ENCODE results near the gene SPOCK1.

The SPOCK1 gene

DNA sequence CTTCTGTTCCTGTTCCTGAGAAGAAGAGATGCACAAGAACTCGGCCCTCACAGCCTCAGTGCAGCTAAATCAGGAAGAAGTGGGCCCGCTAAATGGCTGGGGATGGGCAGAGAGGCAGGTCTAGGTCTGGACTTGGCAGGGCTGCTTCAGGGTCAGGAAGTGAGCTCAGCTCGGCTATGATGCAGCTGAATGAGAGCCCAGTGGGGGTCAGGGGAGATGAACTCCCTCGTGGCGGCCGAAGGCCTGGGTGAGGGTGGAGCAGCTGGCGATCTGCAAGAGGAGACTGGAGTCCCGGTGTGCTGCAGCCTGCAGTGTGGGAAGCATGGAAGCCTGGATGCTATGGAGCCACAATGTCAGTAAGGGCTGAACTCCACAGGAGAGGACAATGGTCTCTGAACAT lies 466.2 kb downstream of the SPOCK1 start:
- 69% methylated on average over 8 of the region's 8 CpGs for WGBS
- H2AK5ac ChIP-seq (ENCODE audit: low read length, severe bottlenecking), result no peak overlapping the region

DNA sequence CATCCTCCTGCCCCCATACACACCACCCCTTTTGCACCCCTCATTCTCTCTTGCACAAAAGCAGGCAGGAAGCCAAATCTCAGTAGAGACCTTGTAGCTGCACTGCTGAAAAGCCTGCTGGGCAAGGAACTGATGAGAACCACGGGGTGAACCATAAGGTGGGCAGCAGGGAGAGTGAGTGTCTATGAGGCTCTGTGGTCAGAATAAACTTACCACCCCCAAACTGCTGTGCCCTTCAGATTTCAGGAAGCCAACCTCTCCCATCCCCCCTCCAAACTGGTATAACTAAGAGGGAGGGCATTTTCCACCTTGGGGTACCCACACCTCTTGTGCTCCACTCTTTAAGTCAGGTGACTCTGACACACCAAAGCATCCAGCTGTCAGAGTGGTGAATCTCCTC lies 471.4 kb downstream of the SPOCK1 start:
- Histone ChIP-seq H3K4me1 (ENCODE audit: control insufficient read depth, insufficient read depth, low read depth, low read length) (no peaks in the 10 kb centered on the region), H2BK120ac (ENCODE audit: low read depth, low read length) (no peak overlapping the region), H3K9me3 (ENCODE audit: control insufficient read depth, low read length) (no peaks in the 10 kb centered on the region), H3K9ac (ENCODE audit: low read length) (no peak overlapping the region), H4K91ac (ENCODE audit: low read length) (no peak overlapping the region), H3K18ac (ENCODE audit: low read depth in 1 of 2, low read length in 2 of 2) (no peak overlapping the region), H3K79me1 (replicated peaks; ENCODE audit: low read length, poor library complexity, severe bottlenecking) (no peaks in the 10 kb centered on the region), H2AFZ (ENCODE audit: low read depth, low read length) (no peak overlapping the region), H3K4me2 (ENCODE audit: low read length, poor library complexity, severe bottlenecking) (no peak overlapping the region), H3K14ac (ENCODE audit: low read length in 2 of 2) (no peak overlapping the region), H4K8ac (ENCODE audit: low read length) (no peak overlapping the region), H3K23ac (ENCODE audit: low read length in 2 of 2) (no peak overlapping the region), H3K27me3 (ENCODE audit: control insufficient read depth in 1 of 2, insufficient read depth in 1 of 2, low read length in 2 of 2) (no peaks in the 10 kb centered on the region), H2BK5ac (ENCODE audit: low read depth, low read length, poor library complexity, severe bottlenecking) (no peak overlapping the region), H3K4me3 (ENCODE audit: insufficient read depth in 1 of 2, low read depth in 1 of 2, low read length in 2 of 2) (no peak overlapping the region), H3K27ac (ENCODE audit: low read length, poor library complexity, severe bottlenecking) (no peak overlapping the region), H2AK5ac (ENCODE audit: low read length, severe bottlenecking) (no peak overlapping the region), H2BK12ac (ENCODE audit: low read length in 2 of 2) (no peak overlapping the region), H3K36me3 (ENCODE audit: control insufficient read depth in 1 of 2, insufficient read depth in 2 of 2, low read depth in 1 of 2, low read length in 2 of 2) (peaks cover 0 to 3% of the 10 kb centered on the region in 2 experiments), H3K4ac (ENCODE audit: low read depth in 1 of 2, low read length in 2 of 2) (no peak overlapping the region), H2BK15ac (ENCODE audit: low read depth, poor library complexity, severe bottlenecking) (no peak overlapping the region)
- 29% methylated on average over 1 of the region's 1 CpG for WGBS
- DNase-seq, result no peak

More for the DNA sequence above, 466.2 kb downstream of the SPOCK1 start:
- Histone ChIP-seq H3K27ac (ENCODE audit: low read length, poor library complexity, severe bottlenecking) (no peak overlapping the region), H3K4me3 (ENCODE audit: insufficient read depth in 1 of 2, low read depth in 1 of 2, low read length in 2 of 2) (no peak overlapping the region), H3K9ac (ENCODE audit: low read length) (no peak overlapping the region), H4K91ac (ENCODE audit: low read length) (no peak overlapping the region), H3K36me3 (ENCODE audit: control insufficient read depth in 1 of 2, insufficient read depth in 2 of 2, low read depth in 1 of 2, low read length in 2 of 2) (peaks cover 0 to 3% of the 10 kb centered on the region in 2 experiments), H3K4me1 (ENCODE audit: control insufficient read depth, insufficient read depth, low read depth, low read length) (no peaks in the 10 kb centered on the region), H3K79me1 (replicated peaks; ENCODE audit: low read length, poor library complexity, severe bottlenecking) (no peaks in the 10 kb centered on the region), H2BK120ac (ENCODE audit: low read depth, low read length) (no peak overlapping the region), H3K14ac (ENCODE audit: low read length in 2 of 2) (no peak overlapping the region), H3K4ac (ENCODE audit: low read depth in 1 of 2, low read length in 2 of 2) (no peak overlapping the region), H4K8ac (ENCODE audit: low read length) (no peak overlapping the region), H3K23ac (ENCODE audit: low read length in 2 of 2) (no peak overlapping the region), H3K27me3 (ENCODE audit: control insufficient read depth in 1 of 2, insufficient read depth in 1 of 2, low read length in 2 of 2) (no peaks in the 10 kb centered on the region), H3K18ac (ENCODE audit: low read depth in 1 of 2, low read length in 2 of 2) (no peak overlapping the region), H2AFZ (ENCODE audit: low read depth, low read length) (no peak overlapping the region), H2BK15ac (ENCODE audit: low read depth, poor library complexity, severe bottlenecking) (no peak overlapping the region), H3K9me3 (ENCODE audit: control insufficient read depth, low read length) (no peaks in the 10 kb centered on the region), H3K4me2 (ENCODE audit: low read length, poor library complexity, severe bottlenecking) (no peak overlapping the region), H2BK12ac (ENCODE audit: low read length in 2 of 2) (no peak overlapping the region), H2BK5ac (ENCODE audit: low read depth, low read length, poor library complexity, severe bottlenecking) (no peak overlapping the region)
- DNase-seq, result no peak

DNA sequence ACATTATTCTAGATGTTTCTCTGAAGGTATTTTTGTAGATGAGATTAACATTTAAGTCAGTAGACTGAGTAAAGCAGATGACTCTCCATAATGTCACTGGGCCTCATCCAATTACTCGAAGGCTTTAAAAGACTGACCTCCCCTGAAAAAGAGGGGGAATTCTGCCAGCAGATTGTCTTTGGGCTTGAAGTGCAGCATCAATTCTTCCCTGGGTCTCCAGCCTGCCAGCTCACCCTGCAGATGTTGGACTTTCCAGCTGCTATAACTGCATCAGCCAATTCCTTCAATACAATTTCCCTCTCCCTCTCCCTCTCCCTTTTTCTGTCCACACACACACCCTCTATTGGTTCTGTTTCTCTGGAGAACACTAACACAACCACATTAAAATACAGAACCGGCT lies 472.8 kb downstream of the SPOCK1 start:
- H2BK15ac ChIP-seq (ENCODE audit: low read depth, poor library complexity, severe bottlenecking), result no peak overlapping the region
- no peak overlapping the region for H3K4me3 ChIP-seq (ENCODE audit: insufficient read depth in 1 of 2, low read depth in 1 of 2, low read length in 2 of 2)
- no peak overlapping the region for H2AK5ac ChIP-seq (ENCODE audit: low read length, severe bottlenecking)
- no peaks in the 10 kb centered on the region for H3K4me1 ChIP-seq (ENCODE audit: control insufficient read depth, insufficient read depth, low read depth, low read length)
- no peak overlapping the region for H2BK5ac ChIP-seq (ENCODE audit: low read depth, low read length, poor library complexity, severe bottlenecking)
- no peak overlapping the region for H3K27ac ChIP-seq (ENCODE audit: low read length, poor library complexity, severe bottlenecking)
- H3K4ac ChIP-seq (ENCODE audit: low read depth in 1 of 2, low read length in 2 of 2), result no peak overlapping the region
- H3K79me1 ChIP-seq (replicated peaks; ENCODE audit: low read length, poor library complexity, severe bottlenecking), result no peaks in the 10 kb centered on the region
- no peak overlapping the region for H3K9ac ChIP-seq (ENCODE audit: low read length)
- H3K36me3 ChIP-seq (ENCODE audit: control insufficient read depth in 1 of 2, insufficient read depth in 2 of 2, low read depth in 1 of 2, low read length in 2 of 2), result no peaks in the 10 kb centered on the region
- no peak overlapping the region for H3K4me2 ChIP-seq (ENCODE audit: low read length, poor library complexity, severe bottlenecking)
- H2BK12ac ChIP-seq (ENCODE audit: low read length in 2 of 2), result no peak overlapping the region
- no peak for DNase-seq
- no peak overlapping the region for H3K23ac ChIP-seq (ENCODE audit: low read length in 2 of 2)
- no peaks in the 10 kb centered on the region for H3K9me3 ChIP-seq (ENCODE audit: control insufficient read depth, low read length)
- H3K18ac ChIP-seq (ENCODE audit: low read depth in 1 of 2, low read length in 2 of 2), result no peak overlapping the region
- H3K27me3 ChIP-seq (ENCODE audit: control insufficient read depth in 1 of 2, insufficient read depth in 1 of 2, low read length in 2 of 2), result no peaks in the 10 kb centered on the region
- no peak overlapping the region for H4K8ac ChIP-seq (ENCODE audit: low read length)
- H2BK120ac ChIP-seq (ENCODE audit: low read depth, low read length), result no peak overlapping the region
- no peak overlapping the region for H4K91ac ChIP-seq (ENCODE audit: low read length)
- WGBS, result 83% methylated on average over 2 of the region's 2 CpGs
- H2AFZ ChIP-seq (ENCODE audit: low read depth, low read length), result no peak overlapping the region
- H3K14ac ChIP-seq (ENCODE audit: low read length in 2 of 2), result no peak overlapping the region

DNA sequence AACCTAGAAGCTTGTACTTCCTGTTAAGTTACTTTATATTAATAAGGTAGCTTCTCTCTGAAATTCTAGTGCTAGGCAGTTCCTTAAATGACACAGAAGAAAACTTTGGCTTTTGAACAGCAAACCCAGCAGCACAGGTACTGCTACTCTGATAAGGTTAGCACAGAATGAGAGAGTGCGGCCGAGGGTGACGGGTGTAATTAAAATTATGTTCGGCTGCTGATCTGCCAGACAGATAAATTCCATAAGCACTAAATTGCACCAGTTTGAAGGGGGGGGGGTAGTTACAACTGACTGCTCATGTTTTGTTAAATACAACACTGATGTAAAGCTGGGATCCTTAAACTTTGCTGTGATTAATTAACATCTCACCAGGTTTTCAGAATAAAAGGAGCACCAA lies 475.1 kb downstream of the SPOCK1 start:
- Histone ChIP-seq H3K9ac (ENCODE audit: low read length) (no peak overlapping the region), H2BK15ac (ENCODE audit: low read depth, poor library complexity, severe bottlenecking) (no peak overlapping the region), H3K4me1 (ENCODE audit: control insufficient read depth, insufficient read depth, low read depth, low read length) (no peaks in the 10 kb centered on the region), H2AK5ac (ENCODE audit: low read length, severe bottlenecking) (no peak overlapping the region), H4K8ac (ENCODE audit: low read length) (no peak overlapping the region), H3K4ac (ENCODE audit: low read depth in 1 of 2, low read length in 2 of 2) (no peak overlapping the region), H3K4me3 (ENCODE audit: insufficient read depth in 1 of 2, low read depth in 1 of 2, low read length in 2 of 2) (no peak overlapping the region), H3K27ac (ENCODE audit: low read length, poor library complexity, severe bottlenecking) (no peak overlapping the region), H4K91ac (ENCODE audit: low read length) (no peak overlapping the region), H3K14ac (ENCODE audit: low read length in 2 of 2) (no peak overlapping the region), H3K18ac (ENCODE audit: low read depth in 1 of 2, low read length in 2 of 2) (no peak overlapping the region), H3K4me2 (ENCODE audit: low read length, poor library complexity, severe bottlenecking) (no peak overlapping the region), H3K9me3 (ENCODE audit: control insufficient read depth, low read length) (no peaks in the 10 kb centered on the region), H3K79me1 (replicated peaks; ENCODE audit: low read length, poor library complexity, severe bottlenecking) (no peaks in the 10 kb centered on the region), H2BK12ac (ENCODE audit: low read length in 2 of 2) (no peak overlapping the region), H3K23ac (ENCODE audit: low read length in 2 of 2) (no peak overlapping the region), H2AFZ (ENCODE audit: low read depth, low read length) (no peak overlapping the region), H3K36me3 (ENCODE audit: control insufficient read depth in 1 of 2, insufficient read depth in 2 of 2, low read depth in 1 of 2, low read length in 2 of 2) (no peaks in the 10 kb centered on the region), H2BK5ac (ENCODE audit: low read depth, low read length, poor library complexity, severe bottlenecking) (no peak overlapping the region), H2BK120ac (ENCODE audit: low read depth, low read length) (no peak overlapping the region), H3K27me3 (ENCODE audit: control insufficient read depth in 1 of 2, insufficient read depth in 1 of 2, low read length in 2 of 2) (no peaks in the 10 kb centered on the region)
- DNase-seq, result no peak
- WGBS, result 53% methylated on average over 4 of the region's 4 CpGs
